GM23338 (cell line): ENCODE results near the gene DIO1. TPM values are rescaled to one million over a fixed set of nuclear protein-coding genes. Genes with fewer than 3 reads are reported as not detected.

Experiments
- ATAC-seq: fragments of 200-7000 bp; cut with Tn5 transposase; 3 replicates; pipeline ENCODE4 v1.9.1; 2020
- DNase-seq: peaks from one replicate; pipeline ENCODE4 v3.0.0-alpha.2; 2015; ENCODE audit warnings: low spot score
- H2AFZ ChIP-seq: fragments of 200-600 bp; sonication (generic); 2 replicates; pipeline ENCODE4 v1.8.0; 2016; ENCODE audit warnings: antibody characterized with exemption, mild to moderate bottlenecking, moderate library complexity
- H3F3A ChIP-seq: fragments of 200-600 bp; sonication (generic); replicated peaks from 2 replicates; pipeline ENCODE4 v1.8.0; 2017; ENCODE audit warnings: antibody characterized with exemption, mixed run types, low read depth
- H3K27ac ChIP-seq: fragments of 200-600 bp; sonication (generic); 2 replicates; pipeline ENCODE4 v1.6.1; 2016; ENCODE audit warnings: low read depth
- H3K27me3 ChIP-seq: fragments of 200-600 bp; sonication (generic); 2 replicates; pipeline ENCODE4 v1.8.0; 2016; ENCODE audit warnings: mild to moderate bottlenecking, mixed run types, moderate library complexity; ENCODE audit not compliant: insufficient read depth
- H3K36me3 ChIP-seq: fragments of 200-600 bp; sonication (generic); 2 replicates; pipeline ENCODE4 v1.8.0; 2016; ENCODE audit warnings: mild to moderate bottlenecking; ENCODE audit not compliant: insufficient read depth
- H3K4me1 ChIP-seq: fragments of 200-600 bp; sonication (generic); 2 replicates; pipeline ENCODE4 v1.8.0; 2016; ENCODE audit warnings: mild to moderate bottlenecking, moderate library complexity; ENCODE audit not compliant: insufficient read depth
- H3K4me2 ChIP-seq: fragments of 200-600 bp; sonication (generic); 2 replicates; pipeline ENCODE4 v1.7.1; 2017; ENCODE audit warnings: mixed run types
- H3K4me3 ChIP-seq: fragments of 200-600 bp; sonication (generic); 2 replicates; pipeline ENCODE4 v1.6.1; 2016; ENCODE audit warnings: mixed run types
- H3K79me2 ChIP-seq: fragments of 200-600 bp; sonication (generic); replicated peaks from 2 replicates; pipeline ENCODE4 v1.8.0; 2017; ENCODE audit warnings: mild to moderate bottlenecking; ENCODE audit not compliant: insufficient read depth
- H3K9me2 ChIP-seq: fragments of 200-600 bp; sonication (generic); 2 replicates; pipeline ENCODE4 v1.8.0; 2017; ENCODE audit not compliant: insufficient read depth
- H4K20me1 ChIP-seq: fragments of 200-600 bp; sonication (generic); replicated peaks from 2 replicates; pipeline ENCODE4 v1.8.0; 2017; ENCODE audit warnings: mild to moderate bottlenecking; ENCODE audit not compliant: insufficient read depth
- H3K27ac Mint-ChIP-seq: 2 replicates; pipeline ENCODE4 v1.8.0; 2020; ENCODE audit warnings: inconsistent platforms, mild to moderate bottlenecking, moderate library complexity, mixed read lengths
- H3K27me3 Mint-ChIP-seq: 3 replicates; pipeline ENCODE4 v1.8.0; 2022; ENCODE audit warnings: low read depth, mild to moderate bottlenecking, moderate library complexity, mixed read lengths, inconsistent platforms; ENCODE audit not compliant: insufficient read depth, poor library complexity
- H3K36me3 Mint-ChIP-seq: 3 replicates; pipeline ENCODE4 v1.8.0; 2021; ENCODE audit warnings: low read depth, mild to moderate bottlenecking, inconsistent platforms, moderate library complexity, mixed read lengths
- H3K4me1 Mint-ChIP-seq: 3 replicates; pipeline ENCODE4 v1.8.0; 2020; ENCODE audit warnings: mild to moderate bottlenecking, inconsistent platforms, mixed read lengths
- H3K4me3 Mint-ChIP-seq: 3 replicates; pipeline ENCODE4 v1.8.0; 2021; ENCODE audit warnings: moderate library complexity, mild to moderate bottlenecking, inconsistent platforms, mixed read lengths
- H3K9me3 Mint-ChIP-seq: 3 replicates; pipeline ENCODE4 v1.8.0; 2020; ENCODE audit warnings: moderate library complexity, mild to moderate bottlenecking, inconsistent platforms, mixed read lengths
- EZH2 ChIP-seq: fragments of 200-600 bp; sonication (generic); IDR thresholded peaks from one replicate; pipeline ENCODE4 v1.8.0; 2017; ENCODE audit warnings: antibody characterized with exemption, mild to moderate bottlenecking, low read depth; ENCODE audit not compliant: unreplicated experiment
- EZH2phosphoT487 ChIP-seq: fragments of 200-600 bp; sonication (generic); IDR thresholded peaks from one replicate; pipeline ENCODE4 v1.8.1; 2018; ENCODE audit warnings: antibody characterized with exemption; ENCODE audit not compliant: unreplicated experiment
- NANOG ChIP-seq: IDR thresholded peaks from 2 replicates; pipeline ENCODE4 v1.6.1; 2016; ENCODE audit warnings: antibody characterized with exemption, borderline replicate concordance
- polyA plus RNA-seq: library from polyadenylated mRNA; unstranded; fragments of >200 nt; fragmentation: Nextera tagmentation; extraction: Ambion mirVana; gene quantifications from 2 replicates; pipeline ENCODE4 v1.2.1, GENCODE V29; 2016
- total RNA-seq: library from RNA; depleted of rRNA; stranded (reverse); fragments of >200 nt; shearing (Covaris generic); gene quantifications from 2 replicates; pipeline ENCODE4 v1.2.3, GENCODE V29; 2014
- TF ChIP-seq, protein P1 (sequence below): fragments of 250-450 bp; sonication (Bioruptor Pico); IDR thresholded peaks from 2 replicates; pipeline ENCODE4 v1.5.0; 2020; ENCODE audit warnings: mild to moderate bottlenecking, moderate library complexity

Gene DIO1
- total and polyA plus RNA-seq, 2 experiments from 2014 or later: 0.27 TPM; not detected in 1

DNA sequence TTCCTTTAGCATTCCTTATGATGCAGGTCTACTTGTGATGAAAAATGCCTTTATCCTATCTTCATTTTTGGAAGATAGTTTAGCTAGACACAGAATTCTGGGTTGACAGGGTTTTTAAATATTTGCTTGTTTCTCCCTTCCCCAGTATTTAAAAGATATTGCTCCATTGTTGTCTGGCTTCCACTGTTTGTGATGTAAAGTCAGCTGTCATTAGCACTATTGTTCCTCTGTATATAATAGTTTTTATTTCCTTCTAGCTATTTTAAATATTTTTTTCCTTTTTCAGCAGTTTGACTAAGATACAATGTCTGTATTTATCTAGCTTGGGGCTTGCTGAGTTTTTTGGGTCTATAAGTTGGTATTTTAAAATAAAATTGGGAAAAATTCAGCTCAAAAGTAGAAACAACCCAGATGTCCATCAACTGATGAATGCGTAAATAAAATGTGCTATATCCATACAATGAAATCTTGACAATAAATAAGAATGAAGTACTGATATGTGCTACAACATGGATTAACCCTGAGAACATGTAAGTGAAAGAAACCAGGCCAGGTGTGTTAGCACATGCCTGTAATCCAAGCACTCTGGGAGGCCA is 40.3 kb downstream of the DIO1 start:
- no peaks in the 10 kb centered on the region for H3K36me3 ChIP-seq
- no peaks in the 10 kb centered on the region for H3K4me1 Mint-ChIP-seq
- no peak overlapping the region for H3K4me3 ChIP-seq
- DNase-seq: no peak
- H3K4me2 ChIP-seq: no peak overlapping the region
- H3K27me3 ChIP-seq: no peaks in the 10 kb centered on the region
- H3K9me3 Mint-ChIP-seq: peaks cover 21% of the 10 kb centered on the region
- H3K36me3 Mint-ChIP-seq: peaks cover 30% of the 10 kb centered on the region
- no peak overlapping the region for H3K27ac ChIP-seq
- no peak overlapping the region for H3K27ac Mint-ChIP-seq
- TF ChIP-seq EZH2phosphoT487: no peak
- H2AFZ ChIP-seq: no peak overlapping the region
- no peaks in the 10 kb centered on the region for H3K9me2 ChIP-seq
- no peak for ATAC-seq
- H3K79me2 ChIP-seq: no peaks in the 10 kb centered on the region
- H3K4me1 ChIP-seq: no peaks in the 10 kb centered on the region
- no peaks in the 10 kb centered on the region for H3F3A ChIP-seq
- H4K20me1 ChIP-seq: no peaks in the 10 kb centered on the region
- peaks cover 4% of the 10 kb centered on the region for H3K27me3 Mint-ChIP-seq
- no peak overlapping the region for H3K4me3 Mint-ChIP-seq

DNA sequence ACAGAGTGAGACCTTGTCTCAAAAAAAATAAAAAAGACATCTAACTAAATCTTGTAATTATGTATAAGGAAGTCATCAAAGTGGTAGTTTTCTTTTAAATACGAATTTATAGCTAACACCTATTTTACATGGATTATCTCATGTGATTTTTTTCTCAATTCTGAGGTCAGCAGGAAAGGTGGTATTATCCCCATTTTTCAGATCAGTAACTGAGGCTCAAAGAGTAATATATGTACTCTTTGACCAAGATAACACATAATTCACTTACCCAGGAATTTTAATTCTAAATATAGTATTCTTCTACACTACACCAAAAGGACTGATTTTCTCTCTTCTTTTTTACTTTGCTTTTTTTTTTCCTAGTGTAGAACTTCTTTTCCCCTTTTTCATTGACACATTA is 42.4 kb downstream of the DIO1 start:
- H2AFZ ChIP-seq: no peak overlapping the region
- Mint-ChIP-seq H3K27me3 (peaks cover 4% of the 10 kb centered on the region), H3K4me1 (no peaks in the 10 kb centered on the region), H3K9me3 (peaks cover 21% of the 10 kb centered on the region), H3K36me3 (peaks cover 30% of the 10 kb centered on the region), H3K4me3 (no peak overlapping the region), H3K27ac (no peak overlapping the region)
- H4K20me1 ChIP-seq: no peaks in the 10 kb centered on the region
- no peaks in the 10 kb centered on the region for H3K27me3 ChIP-seq
- H3K79me2 ChIP-seq: 0 out of 2 replicates have a peak, but pooled peaks cover 3% of the 10 kb centered on the region
- ATAC-seq (no peak), DNase-seq (no peak)
- H3K4me2 ChIP-seq: no peak overlapping the region
- H3K9me2 ChIP-seq: no peaks in the 10 kb centered on the region
- H3K36me3 ChIP-seq: no peaks in the 10 kb centered on the region
- no peak overlapping the region for H3K27ac ChIP-seq
- TF ChIP-seq EZH2 (no peak), NANOG (no peak)
- TF ChIP-seq, protein P1, sequence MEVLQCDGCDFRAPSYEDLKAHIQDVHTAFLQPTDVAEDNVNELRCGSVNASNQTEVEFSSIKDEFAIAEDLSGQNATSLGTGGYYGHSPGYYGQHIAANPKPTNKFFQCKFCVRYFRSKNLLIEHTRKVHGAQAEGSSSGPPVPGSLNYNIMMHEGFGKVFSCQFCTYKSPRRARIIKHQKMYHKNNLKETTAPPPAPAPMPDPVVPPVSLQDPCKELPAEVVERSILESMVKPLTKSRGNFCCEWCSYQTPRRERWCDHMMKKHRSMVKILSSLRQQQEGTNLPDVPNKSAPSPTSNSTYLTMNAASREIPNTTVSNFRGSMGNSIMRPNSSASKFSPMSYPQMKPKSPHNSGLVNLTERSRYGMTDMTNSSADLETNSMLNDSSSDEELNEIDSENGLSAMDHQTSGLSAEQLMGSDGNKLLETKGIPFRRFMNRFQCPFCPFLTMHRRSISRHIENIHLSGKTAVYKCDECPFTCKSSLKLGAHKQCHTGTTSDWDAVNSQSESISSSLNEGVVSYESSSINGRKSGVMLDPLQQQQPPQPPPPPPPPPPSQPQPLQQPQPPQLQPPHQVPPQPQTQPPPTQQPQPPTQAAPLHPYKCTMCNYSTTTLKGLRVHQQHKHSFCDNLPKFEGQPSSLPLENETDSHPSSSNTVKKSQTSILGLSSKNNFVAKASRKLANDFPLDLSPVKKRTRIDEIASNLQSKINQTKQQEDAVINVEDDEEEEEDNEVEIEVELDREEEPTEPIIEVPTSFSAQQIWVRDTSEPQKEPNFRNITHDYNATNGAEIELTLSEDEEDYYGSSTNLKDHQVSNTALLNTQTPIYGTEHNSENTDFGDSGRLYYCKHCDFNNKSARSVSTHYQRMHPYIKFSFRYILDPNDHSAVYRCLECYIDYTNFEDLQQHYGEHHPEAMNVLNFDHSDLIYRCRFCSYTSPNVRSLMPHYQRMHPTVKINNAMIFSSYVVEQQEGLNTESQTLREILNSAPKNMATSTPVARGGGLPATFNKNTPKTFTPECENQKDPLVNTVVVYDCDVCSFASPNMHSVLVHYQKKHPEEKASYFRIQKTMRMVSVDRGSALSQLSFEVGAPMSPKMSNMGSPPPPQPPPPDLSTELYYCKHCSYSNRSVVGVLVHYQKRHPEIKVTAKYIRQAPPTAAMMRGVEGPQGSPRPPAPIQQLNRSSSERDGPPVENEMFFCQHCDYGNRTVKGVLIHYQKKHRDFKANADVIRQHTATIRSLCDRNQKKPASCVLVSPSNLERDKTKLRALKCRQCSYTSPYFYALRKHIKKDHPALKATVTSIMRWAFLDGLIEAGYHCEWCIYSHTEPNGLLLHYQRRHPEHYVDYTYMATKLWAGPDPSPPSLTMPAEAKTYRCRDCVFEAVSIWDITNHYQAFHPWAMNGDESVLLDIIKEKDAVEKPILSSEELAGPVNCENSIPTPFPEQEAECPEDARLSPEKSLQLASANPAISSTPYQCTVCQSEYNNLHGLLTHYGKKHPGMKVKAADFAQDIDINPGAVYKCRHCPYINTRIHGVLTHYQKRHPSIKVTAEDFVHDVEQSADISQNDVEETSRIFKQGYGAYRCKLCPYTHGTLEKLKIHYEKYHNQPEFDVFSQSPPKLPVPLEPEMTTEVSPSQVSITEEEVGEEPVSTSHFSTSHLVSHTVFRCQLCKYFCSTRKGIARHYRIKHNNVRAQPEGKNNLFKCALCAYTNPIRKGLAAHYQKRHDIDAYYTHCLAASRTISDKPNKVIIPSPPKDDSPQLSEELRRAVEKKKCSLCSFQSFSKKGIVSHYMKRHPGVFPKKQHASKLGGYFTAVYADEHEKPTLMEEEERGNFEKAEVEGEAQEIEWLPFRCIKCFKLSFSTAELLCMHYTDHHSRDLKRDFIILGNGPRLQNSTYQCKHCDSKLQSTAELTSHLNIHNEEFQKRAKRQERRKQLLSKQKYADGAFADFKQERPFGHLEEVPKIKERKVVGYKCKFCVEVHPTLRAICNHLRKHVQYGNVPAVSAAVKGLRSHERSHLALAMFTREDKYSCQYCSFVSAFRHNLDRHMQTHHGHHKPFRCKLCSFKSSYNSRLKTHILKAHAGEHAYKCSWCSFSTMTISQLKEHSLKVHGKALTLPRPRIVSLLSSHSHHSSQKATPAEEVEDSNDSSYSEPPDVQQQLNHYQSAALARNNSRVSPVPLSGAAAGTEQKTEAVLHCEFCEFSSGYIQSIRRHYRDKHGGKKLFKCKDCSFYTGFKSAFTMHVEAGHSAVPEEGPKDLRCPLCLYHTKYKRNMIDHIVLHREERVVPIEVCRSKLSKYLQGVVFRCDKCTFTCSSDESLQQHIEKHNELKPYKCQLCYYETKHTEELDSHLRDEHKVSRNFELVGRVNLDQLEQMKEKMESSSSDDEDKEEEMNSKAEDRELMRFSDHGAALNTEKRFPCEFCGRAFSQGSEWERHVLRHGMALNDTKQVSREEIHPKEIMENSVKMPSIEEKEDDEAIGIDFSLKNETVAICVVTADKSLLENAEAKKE: no peak
- H3K4me3 ChIP-seq: no peak overlapping the region
- no peaks in the 10 kb centered on the region for H3K4me1 ChIP-seq
- no peaks in the 10 kb centered on the region for H3F3A ChIP-seq
